Transverse colon (tissue), 4 donors: Measurements from ENCODE around the gene NAMPT. TPM values are rescaled to one million over a fixed set of nuclear protein-coding genes. Genes with fewer than 3 reads are reported as not detected.
A peak's percentile ranks its signal among the peaks of the same experiment; 100 is the strongest.

Experiments used
- DNase-seq: peaks from one replicate; pipeline ENCODE4 v3.0.0-alpha.2; 2019
- H3K27ac ChIP-seq, 4 donors: fragments of 200-600 bp; sonication (generic); 2 replicates each; pipeline ENCODE4 v1.5.1; 2016 to 2018; ENCODE audit warnings: inconsistent platforms in 4 of 4
- H3K27me3 ChIP-seq: fragments of 200-600 bp; sonication (generic); 2 replicates; pipeline ENCODE4 v1.5.1; 2017; ENCODE audit warnings: inconsistent platforms
- H3K36me3 ChIP-seq, 4 donors: fragments of 200-600 bp; sonication (generic); 2 replicates each; pipeline ENCODE4 v1.5.1; 2017 to 2019; ENCODE audit warnings: inconsistent platforms in 4 of 4
- H3K4me1 ChIP-seq, 4 donors: fragments of 200-600 bp; sonication (generic); 2 replicates each; pipeline ENCODE4 v1.5.1; 2017 to 2020; ENCODE audit warnings: inconsistent platforms in 4 of 4
- H3K4me3 ChIP-seq, 4 donors: fragments of 200-600 bp; sonication (generic); 1 replicate in 1 of 4; 2 replicates in 3 of 4; pipeline versions ENCODE4 v1.5.1 to v1.6.1; 2017 to 2019; ENCODE audit warnings: inconsistent platforms in 4 of 4
- H3K9me3 ChIP-seq, 2 donors: fragments of 200-600 bp; sonication (generic); 2 replicates each; pipeline ENCODE4 v1.5.1; 2017 to 2019; ENCODE audit warnings: inconsistent platforms in 2 of 2
- CTCF ChIP-seq, 5 experiments: fragments of 200-600 bp in 3 of 5; fragments of 450-650 bp in 2 of 5; sonication (generic) in 3 of 5; IDR thresholded peaks; 1 replicate in 2 of 5; 2 replicates in 3 of 5; pipeline ENCODE4 v1.5.1; 2016 to 2017; ENCODE audit warnings: antibody characterized with exemption in 5 of 5, inconsistent platforms in 3 of 5, mild to moderate bottlenecking in 2 of 5, moderate library complexity in 1 of 5
- EP300 ChIP-seq: sonication (generic); formaldehyde crosslinking; IDR thresholded peaks from one replicate; pipeline ENCODE4 v1.6.1; 2017; ENCODE audit warnings: antibody characterized with exemption, low read depth
- POLR2A ChIP-seq: fragments of 450-650 bp; IDR thresholded peaks from one replicate; pipeline ENCODE4 v1.6.1; 2016; ENCODE audit warnings: antibody characterized with exemption, mild to moderate bottlenecking, moderate library complexity
- POLR2AphosphoS5 ChIP-seq, 3 donors: sonication (generic); formaldehyde crosslinking; IDR thresholded peaks; one replicate each; pipeline ENCODE4 v1.6.1; 2016; ENCODE audit warnings: antibody characterized with exemption in 3 of 3
- WGBS, 2 donors: methylation state at CpG; one replicate each; pipeline ENCODE4 v1.1.5; 2018; ENCODE audit warnings: low coverage in 1 of 2; 5-methylcytosine and 5-hydroxymethylcytosine counted together
- in situ Hi-C, 4 donors: fragments of 200-750 bp; cut with MboI; loops; one replicate each; pipeline versions ENCODE4 v1.15.0 to v1.15.1; 2017; ENCODE audit warnings: low sequenced_read_pairs in 3 of 4, low pct_ligation_motif_present in 1 of 4, low pct_unique_long_range_greater_than_20kb in 1 of 4
- intact Hi-C: fragments of 100-400 bp; cut with DNase I; formaldehyde crosslinking; loops from one replicate; pipeline ENCODE4 v1.15.1; 2023; ENCODE audit warnings: low total_unique reads
- total RNA-seq, 4 donors: library from RNA; depleted of rRNA; stranded (reverse); fragments of >200 nt; gene quantifications; one replicate each; pipeline ENCODE4 v1.1.0, GENCODE V29; 2016

Gene NAMPT
- total RNA-seq, 4 donors from 2014 or later, result 31.4 to 132 (median 105) TPM

- no peak for TF ChIP-seq POLR2AphosphoS5 (IDR thresholded peaks at IDR 0.05)
- no peak for TF ChIP-seq POLR2A
- no peak for TF ChIP-seq EP300
- no peak for TF ChIP-seq CTCF (IDR thresholded peaks at IDR 0.05)
- Histone ChIP-seq H3K27ac (peak overlapping the region in 3 of 4 donors; percentile 2 to 41 (median 35)), H3K4me1 (peaks cover 0 to 10% (median 0%) of the 10 kb centered on the region in 4 donors), H3K9me3 (no peaks in the 10 kb centered on the region), H3K36me3 (no peaks in the 10 kb centered on the region), H3K27me3 (no peaks in the 10 kb centered on the region), H3K4me3 (no peak overlapping the region)
- intact Hi-C loops, result no loop called here
- DNase-seq, result no peak
- in situ Hi-C loops, result no loop called here
- 47 to 55% methylated on average over 2 of the region's 2 CpGs for WGBS, 2 donors
Observed at GRCh38 chr7:106313966-106314365, 29.2 kb upstream of the NAMPT start.

- peak overlapping the region in 3 of 4 donors; percentile 2 to 41 (median 35) for H3K27ac ChIP-seq
- 38 to 57% methylated on average over 2 of the region's 2 CpGs for WGBS, 2 donors
- H3K4me1 ChIP-seq, result peaks cover 0 to 10% (median 0%) of the 10 kb centered on the region in 4 donors
- H3K4me3 ChIP-seq, result no peak overlapping the region
- DNase-seq, result no peak
- intact Hi-C loops (no loop called here), in situ Hi-C loops (no loop called here)
- TF ChIP-seq POLR2A (no peak), POLR2AphosphoS5 (IDR thresholded peaks at IDR 0.05) (no peak)
- H3K9me3 ChIP-seq, result no peaks in the 10 kb centered on the region
- H3K27me3 ChIP-seq, result no peaks in the 10 kb centered on the region
- H3K36me3 ChIP-seq, result no peaks in the 10 kb centered on the region
Observed at GRCh38 chr7:106313456-106313901, 28.7 kb upstream of the NAMPT start.

- Histone ChIP-seq H3K36me3 (no peaks in the 10 kb centered on the region), H3K4me3 (no peak overlapping the region), H3K27me3 (no peaks in the 10 kb centered on the region), H3K9me3 (no peaks in the 10 kb centered on the region), H3K27ac (no peak overlapping the region), H3K4me1 (peaks cover 0 to 10% (median 0%) of the 10 kb centered on the region in 4 donors)
- TF ChIP-seq POLR2AphosphoS5 (IDR thresholded peaks at IDR 0.05) (no peak), CTCF (IDR thresholded peaks at IDR 0.05) (no peak), POLR2A (no peak)
- no peak for DNase-seq
- intact Hi-C loops, result no loop called here
- in situ Hi-C loops, result no loop called here
- WGBS, 2 donors, result 54 to 70% methylated on average over 2 of the region's 2 CpGs
Observed at GRCh38 chr7:106312906-106313305, 28.1 kb upstream of the NAMPT start.

GRCh38 chr7:106312099-106312871, 27.5 kb upstream of the NAMPT start:
- Histone ChIP-seq H3K4me3 (no peak overlapping the region), H3K36me3 (no peaks in the 10 kb centered on the region), H3K27ac (no peak overlapping the region), H3K4me1 (peaks cover 0 to 10% (median 0%) of the 10 kb centered on the region in 4 donors), H3K27me3 (no peaks in the 10 kb centered on the region), H3K9me3 (no peaks in the 10 kb centered on the region)
- 66 to 81% methylated on average over 4 of the region's 4 CpGs for WGBS, 2 donors
- intact Hi-C loops, result no loop called here
- in situ Hi-C loops, result no loop called here
- TF ChIP-seq EP300 (no peak), CTCF (IDR thresholded peaks at IDR 0.05) (no peak), POLR2A (no peak), POLR2AphosphoS5 (IDR thresholded peaks at IDR 0.05) (no peak)
- DNase-seq, result no peak
